GM12864 (cell line): Measurements from ENCODE around the gene MECR.

Source experiments
- DNase-seq: peaks from one replicate; pipeline ENCODE4 v3.0.0-alpha.2; 2011; ENCODE audit warnings: low read depth
- H3K4me3 ChIP-seq: 2 replicates; pipeline ENCODE4 v1.5.1; 2011; ENCODE audit warnings: mild to moderate bottlenecking, low read depth, low read length, control low read depth
- TF ChIP-seq, protein P1 (sequence below): IDR thresholded peaks from 2 replicates; pipeline ENCODE4 v1.5.1; 2011; ENCODE audit warnings: low read depth, mild to moderate bottlenecking, moderate library complexity, low read length, control low read depth, inconsistent platforms; ENCODE audit errors: missing control alignments

Gene MECR

DNA sequence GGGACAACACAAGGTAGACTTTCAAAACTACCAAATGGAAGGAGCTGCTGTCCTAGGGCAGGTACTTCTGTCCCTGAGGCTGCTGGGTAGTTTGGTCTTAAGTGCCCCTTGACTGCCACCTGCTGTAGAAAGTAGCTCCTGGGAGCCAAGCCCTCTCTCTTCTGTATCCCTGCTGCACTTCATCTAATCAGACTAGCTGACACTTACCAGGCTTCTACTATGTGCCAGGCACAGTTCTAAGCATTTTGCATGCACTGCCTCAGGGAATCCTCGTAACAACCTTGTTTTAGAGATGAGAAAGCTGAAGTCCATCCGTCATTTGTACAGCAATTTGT lies 33.2 kb downstream of the MECR start:
- TF ChIP-seq, protein P1, sequence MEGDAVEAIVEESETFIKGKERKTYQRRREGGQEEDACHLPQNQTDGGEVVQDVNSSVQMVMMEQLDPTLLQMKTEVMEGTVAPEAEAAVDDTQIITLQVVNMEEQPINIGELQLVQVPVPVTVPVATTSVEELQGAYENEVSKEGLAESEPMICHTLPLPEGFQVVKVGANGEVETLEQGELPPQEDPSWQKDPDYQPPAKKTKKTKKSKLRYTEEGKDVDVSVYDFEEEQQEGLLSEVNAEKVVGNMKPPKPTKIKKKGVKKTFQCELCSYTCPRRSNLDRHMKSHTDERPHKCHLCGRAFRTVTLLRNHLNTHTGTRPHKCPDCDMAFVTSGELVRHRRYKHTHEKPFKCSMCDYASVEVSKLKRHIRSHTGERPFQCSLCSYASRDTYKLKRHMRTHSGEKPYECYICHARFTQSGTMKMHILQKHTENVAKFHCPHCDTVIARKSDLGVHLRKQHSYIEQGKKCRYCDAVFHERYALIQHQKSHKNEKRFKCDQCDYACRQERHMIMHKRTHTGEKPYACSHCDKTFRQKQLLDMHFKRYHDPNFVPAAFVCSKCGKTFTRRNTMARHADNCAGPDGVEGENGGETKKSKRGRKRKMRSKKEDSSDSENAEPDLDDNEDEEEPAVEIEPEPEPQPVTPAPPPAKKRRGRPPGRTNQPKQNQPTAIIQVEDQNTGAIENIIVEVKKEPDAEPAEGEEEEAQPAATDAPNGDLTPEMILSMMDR, result peak; percentile 50
- no peak overlapping the region for H3K4me3 ChIP-seq
- no peak for DNase-seq

- TF ChIP-seq, protein P1, result no peak
- no peak overlapping the region for H3K4me3 ChIP-seq
- DNase-seq, result no peak
Observed at GRCh38 chr1:29196863-29197589, 33.7 kb downstream of the MECR start.

GRCh38 chr1:29195881-29196291 lies 34.8 kb downstream of the MECR start:
- DNase-seq, result no peak
- TF ChIP-seq, protein P1, result no peak
- no peak overlapping the region for H3K4me3 ChIP-seq

- no peak overlapping the region for H3K4me3 ChIP-seq
- DNase-seq, result no peak
Observed at GRCh38 chr1:29193879-29194455, 36.8 kb downstream of the MECR start.

DNA sequence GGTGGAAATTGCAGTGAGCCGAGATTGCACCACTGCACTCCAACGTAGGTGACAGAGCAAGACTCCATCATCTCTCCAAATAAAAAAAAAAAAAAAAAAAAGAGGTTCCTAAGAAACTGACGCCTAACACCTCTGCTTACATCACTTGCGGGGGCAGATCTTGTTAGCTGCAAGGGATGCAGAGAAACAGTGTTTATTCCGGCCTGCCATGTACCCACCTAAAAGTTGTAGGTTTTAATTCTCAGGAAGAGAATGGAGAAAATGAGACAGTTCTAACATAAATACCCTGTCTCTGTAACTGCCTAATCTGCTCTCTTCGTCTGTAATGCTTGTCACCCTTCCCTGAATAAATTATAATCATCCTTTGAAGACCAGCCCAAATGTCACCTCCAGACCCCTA lies 40.0 kb downstream of the MECR start:
- no peak overlapping the region for H3K4me3 ChIP-seq
- TF ChIP-seq, protein P1, result no peak

More at GRCh38 chr1:29193879-29194455, 36.8 kb downstream of the MECR start:
- TF ChIP-seq, protein P1, result no peak

GRCh38 chr1:29186707-29187106 lies 44.0 kb downstream of the MECR start:
- DNase-seq, result no peak
- no peak overlapping the region for H3K4me3 ChIP-seq
- TF ChIP-seq, protein P1, result no peak

More for the DNA sequence above, 40.0 kb downstream of the MECR start:
- no peak for DNase-seq

GRCh38 chr1:29186252-29186651 lies 44.5 kb downstream of the MECR start:
- no peak for DNase-seq
- TF ChIP-seq, protein P1, result no peak

More at GRCh38 chr1:29186252-29186651, 44.5 kb downstream of the MECR start:
- no peak overlapping the region for H3K4me3 ChIP-seq
